ENCODE data around the gene LRRC8D.

The LRRC8D gene

GRCh38 chr1:89911191-89911991 lies 90.6 kb downstream of the LRRC8D start:
- no peak for TF ChIP-seq CTCF (IDR thresholded peaks at IDR 0.05)

- TF ChIP-seq CTCF (IDR thresholded peaks at IDR 0.05): no peak
Observed at GRCh38 chr1:89912073-89912472, 91.2 kb downstream of the LRRC8D start.

- no peak for TF ChIP-seq CTCF (IDR thresholded peaks at IDR 0.05)
Observed at GRCh38 chr1:89913353-89914095, 92.7 kb downstream of the LRRC8D start.

- no peak for TF ChIP-seq CTCF (IDR thresholded peaks at IDR 0.05)
Observed at GRCh38 chr1:89917353-89917752, 96.5 kb downstream of the LRRC8D start.

- TF ChIP-seq CTCF (IDR thresholded peaks at IDR 0.05): no peak
Observed at GRCh38 chr1:89918127-89918793, 97.4 kb downstream of the LRRC8D start.

- no peak for TF ChIP-seq CTCF (IDR thresholded peaks at IDR 0.05)
Observed at GRCh38 chr1:89918794-89919155, 97.9 kb downstream of the LRRC8D start.

- TF ChIP-seq CTCF (IDR thresholded peaks at IDR 0.05): no peak
Observed at GRCh38 chr1:89919174-89919573, 98.3 kb downstream of the LRRC8D start.

All from LNCAP (cell line).